ENCODE data around the gene ZBTB33.

Gene ZBTB33

DNA sequence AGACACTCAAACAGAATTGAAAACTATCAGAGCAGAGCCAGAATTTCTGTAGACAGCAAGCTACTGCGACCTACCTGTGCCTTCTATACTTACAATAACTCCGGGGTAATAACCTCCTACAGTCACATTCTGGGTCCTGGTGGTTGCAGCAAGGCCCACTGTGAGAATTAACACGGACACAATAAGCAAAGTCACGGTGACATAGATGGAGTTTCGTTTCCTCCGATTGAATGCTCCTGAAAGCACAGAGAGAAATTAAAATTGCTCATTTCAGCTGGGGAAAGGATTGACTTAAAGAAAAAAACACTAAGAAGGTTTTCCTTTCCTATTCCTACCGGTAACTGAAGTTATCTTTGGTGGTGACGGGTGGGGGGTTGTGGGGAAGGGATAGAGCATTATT, 53.6 kb downstream of the ZBTB33 start:
- FAIRE-seq (no peak), DNase-seq (ENCODE audit: insufficient read length, low spot score) (no peak)

DNA sequence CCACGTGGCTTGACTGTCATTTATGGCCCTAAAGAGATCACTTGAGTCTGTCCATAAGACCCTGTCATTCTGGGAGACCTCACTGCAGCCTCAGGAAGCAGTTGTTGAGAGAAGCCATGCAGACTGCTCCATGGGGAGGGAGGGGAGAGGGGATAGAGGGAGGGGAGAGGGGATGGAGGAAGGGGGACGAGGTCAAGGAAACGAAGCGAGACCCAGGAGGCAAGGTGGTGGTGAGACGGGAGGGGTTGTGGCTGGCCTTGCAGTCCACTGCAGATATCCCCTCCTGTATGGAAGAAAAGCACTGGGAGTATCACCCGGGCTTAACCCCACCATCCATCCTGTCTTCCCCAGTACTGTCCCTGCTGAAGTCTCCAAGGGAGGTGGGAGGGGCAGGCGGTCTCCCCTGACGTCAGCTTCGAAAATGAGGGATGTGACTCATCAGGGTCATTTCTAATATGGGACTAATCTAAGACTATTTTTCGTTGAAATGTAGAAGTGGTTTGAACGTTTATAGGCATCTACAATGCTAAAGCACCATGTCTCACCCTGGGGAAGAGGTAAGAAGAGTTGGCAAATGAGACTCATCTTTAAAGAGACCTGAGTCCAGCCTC, 55.0 kb downstream of the ZBTB33 start:
- FAIRE-seq (no peak), DNase-seq (ENCODE audit: insufficient read length, low spot score) (no peak)

DNA sequence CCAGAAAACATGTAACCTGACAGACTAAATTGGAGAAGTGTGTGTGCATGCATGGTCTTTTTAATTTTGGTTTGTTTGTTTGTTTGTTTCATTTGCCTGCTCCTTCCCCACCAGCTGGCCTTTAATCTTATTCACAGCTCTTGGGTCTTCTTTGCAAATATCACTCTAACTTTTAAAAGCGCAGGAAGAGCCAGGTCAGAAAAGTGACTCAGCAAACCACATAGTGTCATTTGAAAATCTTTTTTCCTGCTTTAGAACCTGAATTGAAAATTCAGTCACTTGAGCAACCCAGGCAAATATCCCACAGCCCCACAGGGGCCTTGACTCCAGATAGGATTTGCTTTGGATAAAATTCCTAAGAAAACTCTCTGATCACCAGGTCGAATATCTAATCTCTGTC, 56.0 kb downstream of the ZBTB33 start:
- no peak for DNase-seq (ENCODE audit: insufficient read length, low spot score)
- FAIRE-seq, result no peak

Measured in HTR-8/SVneo (cell line).